NCI-H2107 (cell line): ENCODE results near the gene NELL1.

ENCODE experiments used
- DNase-seq: peaks from one replicate; lab custom pipeline; 2025; lab: John Stamatoyannopoulos, UW

Gene NELL1

GRCh38 chr11:21489416-21490115, 820.2 kb downstream of the NELL1 start:
- no peak for DNase-seq

DNA sequence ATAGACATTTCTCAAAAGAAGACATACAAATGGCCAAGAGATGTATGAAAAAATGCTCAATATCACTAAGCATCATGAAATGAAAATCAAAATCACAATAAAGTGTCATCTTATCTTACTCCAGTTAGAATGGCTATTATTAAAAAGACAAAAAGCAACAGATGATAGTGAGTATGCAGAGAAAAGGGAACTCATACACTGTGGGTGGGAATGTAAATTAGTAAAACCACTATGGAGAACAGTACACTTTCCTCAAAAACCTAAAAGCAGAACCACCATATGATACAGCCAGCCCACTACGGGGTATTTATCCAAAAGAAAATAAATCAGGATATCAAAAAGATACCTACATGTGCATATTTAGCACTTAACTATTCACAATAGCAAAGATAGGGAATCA, 823.5 kb downstream of the NELL1 start:
- DNase-seq = no peak

GRCh38 chr11:21494946-21495345, 825.6 kb downstream of the NELL1 start:
- DNase-seq = no peak

DNA sequence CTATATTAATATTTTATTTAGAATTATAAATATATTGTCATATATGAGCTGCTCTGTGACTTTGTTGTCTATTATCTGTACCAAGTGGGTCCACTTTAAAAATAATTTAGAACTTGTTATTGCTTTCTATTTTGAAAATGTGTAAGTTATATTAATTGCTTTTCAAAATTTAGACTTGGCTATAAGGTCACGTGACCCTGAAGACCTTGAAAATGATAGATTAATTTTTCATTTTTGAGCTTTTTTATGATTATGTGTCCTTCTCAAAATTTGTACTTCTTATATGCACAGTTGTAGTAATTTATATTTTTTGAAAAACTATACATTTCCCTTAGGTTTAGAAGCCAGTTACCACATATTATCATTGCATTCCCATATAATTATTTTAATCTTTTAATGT, 826.5 kb downstream of the NELL1 start:
- no peak for DNase-seq

DNA sequence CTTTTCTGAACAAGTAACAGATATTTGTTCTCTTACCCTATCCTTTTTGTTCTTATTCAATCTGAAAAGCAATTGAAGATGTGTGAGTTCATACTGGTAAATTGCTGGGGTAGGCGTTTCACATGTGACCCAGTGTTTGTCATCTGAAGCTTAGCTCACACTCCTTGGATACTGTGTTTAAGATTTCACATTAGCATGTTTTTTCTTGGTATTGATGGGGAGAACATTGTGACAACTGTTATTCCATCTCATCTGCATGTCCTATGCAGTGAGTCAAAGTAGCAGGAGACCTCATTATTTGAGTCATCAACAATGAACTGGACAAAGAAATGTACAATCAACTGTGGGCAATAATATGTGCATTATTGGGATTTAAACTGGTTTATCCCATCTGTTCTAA, 831.9 kb downstream of the NELL1 start:
- DNase-seq = no peak

- DNase-seq = no peak
These were observed 835.7 kb downstream of the NELL1 start for GRCh38 chr11:21505070-21505469.

DNA sequence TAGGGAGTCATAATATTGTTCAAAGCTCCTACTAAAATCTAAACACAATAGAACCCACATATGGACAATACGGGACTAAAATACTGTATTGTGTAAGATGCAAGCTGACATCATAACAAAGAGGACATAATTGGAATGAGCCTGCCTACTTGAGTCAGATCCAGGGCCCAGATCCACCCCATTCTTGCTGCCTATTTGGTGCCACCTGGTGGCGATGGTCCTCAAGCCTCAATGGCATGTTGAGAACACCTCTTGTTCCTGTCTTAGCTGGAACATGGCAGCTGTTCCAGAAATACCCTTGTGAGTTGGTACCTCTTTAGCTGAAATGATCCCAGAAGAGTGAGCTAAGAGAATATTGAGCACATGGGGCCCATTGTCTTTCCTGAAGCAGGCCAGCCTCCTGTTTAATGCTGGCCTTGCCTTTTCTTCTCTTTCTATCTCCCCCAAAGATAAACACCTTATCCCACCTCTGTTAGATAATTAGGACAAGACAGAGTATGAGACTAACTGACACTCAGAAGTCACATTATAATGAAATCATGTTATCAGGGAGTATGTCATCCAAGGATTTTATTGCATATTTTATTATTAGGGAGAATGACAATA, 842.6 kb downstream of the NELL1 start:
- DNase-seq = no peak

DNA sequence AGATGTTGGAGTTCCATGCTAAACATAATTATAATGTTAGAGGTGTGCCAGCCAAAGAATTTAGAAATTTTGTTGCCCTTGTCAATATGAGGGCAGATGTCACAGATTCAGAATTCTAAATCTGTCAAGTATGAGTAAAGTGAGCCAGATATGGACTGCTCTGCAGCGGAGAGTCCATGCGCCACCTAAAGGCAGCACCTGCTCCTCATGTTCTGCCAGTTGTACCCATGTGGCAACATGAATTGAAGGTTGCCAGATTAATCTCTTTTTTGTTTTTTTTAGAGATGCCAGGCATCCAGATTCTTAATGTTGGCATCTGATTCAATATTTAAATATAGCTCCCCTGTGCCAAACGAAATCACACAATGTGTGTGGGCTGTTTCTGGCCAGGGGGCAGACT, 844.9 kb downstream of the NELL1 start:
- DNase-seq = no peak

DNA sequence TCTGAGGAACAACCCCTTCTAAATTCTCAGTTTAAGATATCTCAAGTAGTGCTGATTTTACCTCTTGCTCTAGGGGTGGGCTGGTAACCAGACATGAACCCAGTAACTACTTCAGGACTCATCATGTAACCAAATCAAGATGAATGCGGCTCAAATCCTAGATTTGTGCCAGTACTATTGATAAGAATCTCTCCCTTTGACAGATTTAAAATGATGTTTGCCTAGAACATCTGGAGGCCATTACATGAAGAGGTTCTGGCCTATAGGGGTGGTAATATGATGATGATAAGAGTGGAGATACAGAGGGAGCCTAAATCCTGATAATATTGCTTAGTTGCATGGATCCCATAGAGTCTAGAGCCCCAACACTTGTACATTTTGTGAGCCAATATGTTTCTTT, 850.9 kb downstream of the NELL1 start:
- no peak for DNase-seq

DNA sequence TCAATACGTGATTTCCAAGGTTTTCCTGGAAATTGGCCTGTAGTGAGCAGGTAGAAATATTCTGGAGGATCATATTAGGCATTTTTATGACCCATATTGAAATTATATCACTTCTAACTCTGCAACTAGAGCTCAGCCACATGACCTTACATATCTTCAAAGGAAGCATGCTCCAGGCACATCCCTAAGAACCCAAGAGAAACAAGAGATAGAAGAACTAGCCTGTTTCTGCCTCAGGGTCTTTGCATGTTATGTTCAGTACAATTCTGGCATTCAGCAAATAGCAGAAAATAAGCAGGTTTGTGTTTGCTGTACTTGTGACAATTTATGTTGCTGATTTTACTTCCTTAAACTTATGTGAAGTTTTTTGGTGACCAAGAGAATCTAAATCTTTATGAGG, 859.8 kb downstream of the NELL1 start:
- no peak for DNase-seq

DNA sequence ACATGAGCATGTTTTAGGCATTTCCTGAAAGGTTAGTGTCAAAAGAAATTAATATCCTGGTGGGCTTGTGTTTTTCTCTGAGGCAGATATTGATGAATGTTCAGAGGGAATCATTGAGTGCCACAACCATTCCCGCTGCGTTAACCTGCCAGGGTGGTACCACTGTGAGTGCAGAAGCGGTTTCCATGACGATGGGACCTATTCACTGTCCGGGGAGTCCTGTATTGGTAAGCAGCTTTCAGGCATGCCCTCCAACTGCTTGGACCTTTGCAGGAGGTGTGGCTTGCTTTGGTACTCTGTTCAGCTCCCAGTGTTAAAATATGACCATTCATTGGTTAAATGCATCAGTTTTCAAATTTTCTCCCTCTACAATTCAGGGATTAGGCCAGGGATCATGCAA, 864.9 kb downstream of the NELL1 start:
- DNase-seq = no peak

DNA sequence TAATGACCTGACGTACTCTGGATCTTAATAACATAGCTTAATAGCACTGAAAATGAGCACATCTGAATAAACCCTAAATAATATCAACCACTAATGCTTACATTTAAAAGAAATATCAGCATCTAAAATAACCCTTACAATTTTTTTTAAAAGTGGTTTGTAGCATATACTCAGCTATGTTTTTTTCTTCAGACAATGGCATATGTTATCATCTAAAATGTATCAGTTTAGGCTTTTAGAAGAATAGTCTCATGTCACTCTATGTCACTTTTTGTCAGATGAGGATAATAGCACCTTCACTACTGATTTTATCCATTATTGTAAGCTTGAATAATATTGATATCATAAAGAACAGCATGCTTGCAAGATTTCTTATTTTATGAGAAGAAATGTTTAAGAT, 868.6 kb downstream of the NELL1 start:
- no peak for DNase-seq

GRCh38 chr11:21541187-21541751, 871.9 kb downstream of the NELL1 start:
- no peak for DNase-seq

DNA sequence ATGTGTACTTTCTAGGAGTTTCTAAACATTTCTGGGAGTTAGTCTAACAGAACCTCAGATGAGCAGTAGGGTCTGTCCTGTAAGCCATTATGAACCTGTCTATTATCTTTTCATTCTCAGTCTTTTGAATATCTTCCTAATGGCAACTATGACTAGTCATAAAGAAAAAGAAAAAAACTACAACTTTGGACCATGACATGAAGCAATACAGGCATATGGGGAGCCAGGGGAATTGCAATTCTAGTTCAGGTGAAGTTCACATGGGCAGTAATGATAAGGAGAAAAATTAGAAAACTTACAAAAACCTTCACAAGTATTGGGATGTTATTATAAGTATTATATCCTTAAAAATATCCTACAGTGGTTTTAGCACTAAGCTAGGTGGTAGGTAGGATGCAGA, 874.5 kb downstream of the NELL1 start:
- DNase-seq = no peak

DNA sequence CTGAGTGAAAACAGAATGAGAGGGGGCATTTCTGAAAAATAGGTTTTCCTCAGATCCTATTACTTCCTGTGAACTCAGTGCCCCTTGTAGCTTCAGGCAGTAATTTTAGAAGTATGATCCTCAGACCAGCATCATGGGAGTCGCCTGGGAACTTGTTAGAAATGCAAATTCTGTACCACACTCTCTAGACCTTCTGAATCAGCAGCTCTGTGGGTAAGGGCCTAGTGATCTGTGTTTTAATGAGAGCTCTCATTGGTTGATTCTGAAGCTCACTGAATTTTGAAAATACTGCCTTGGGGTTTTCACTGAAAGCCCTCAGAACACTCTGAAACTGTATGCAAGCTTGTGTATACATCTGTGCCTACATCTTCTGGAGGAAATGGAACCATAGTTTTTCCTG, 876.3 kb downstream of the NELL1 start:
- no peak for DNase-seq

DNA sequence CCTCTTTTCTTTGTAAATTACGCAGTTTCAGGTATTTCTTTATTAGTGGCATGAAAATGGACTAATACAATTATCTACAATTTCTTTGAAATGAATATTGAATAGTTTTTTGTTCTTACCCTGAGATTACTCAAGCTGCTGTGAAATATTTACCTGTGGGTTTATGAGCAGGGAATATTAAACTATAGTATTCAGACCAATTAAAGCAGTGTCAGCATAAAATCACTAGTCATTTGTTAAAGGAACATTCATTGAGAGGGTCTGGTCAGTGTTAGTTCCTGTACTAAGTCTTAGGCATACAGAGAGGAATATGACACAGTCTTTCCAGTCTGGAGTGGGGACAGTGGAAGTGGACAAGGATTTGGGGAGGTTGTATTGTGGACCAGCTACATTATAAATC, 877.3 kb downstream of the NELL1 start:
- no peak for DNase-seq

DNA sequence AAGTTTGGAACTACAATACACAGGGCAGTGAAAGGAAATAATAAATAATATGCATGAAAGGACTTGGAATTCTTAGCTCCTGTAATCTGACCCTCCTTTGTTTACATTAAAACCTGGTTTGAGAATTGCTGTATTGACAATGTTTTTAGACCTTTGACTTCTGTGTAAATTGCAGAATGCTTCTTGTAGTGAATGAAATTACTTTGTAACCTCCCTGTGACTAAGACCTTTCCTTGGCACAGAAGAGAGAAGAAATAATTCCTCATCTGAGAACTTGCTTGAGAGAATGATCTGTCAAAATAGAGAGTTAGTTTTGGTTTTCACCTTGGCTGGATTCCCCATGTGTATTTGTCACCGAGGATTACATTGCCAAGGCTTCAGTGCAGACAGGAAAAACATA, 883.5 kb downstream of the NELL1 start:
- no peak for DNase-seq

DNA sequence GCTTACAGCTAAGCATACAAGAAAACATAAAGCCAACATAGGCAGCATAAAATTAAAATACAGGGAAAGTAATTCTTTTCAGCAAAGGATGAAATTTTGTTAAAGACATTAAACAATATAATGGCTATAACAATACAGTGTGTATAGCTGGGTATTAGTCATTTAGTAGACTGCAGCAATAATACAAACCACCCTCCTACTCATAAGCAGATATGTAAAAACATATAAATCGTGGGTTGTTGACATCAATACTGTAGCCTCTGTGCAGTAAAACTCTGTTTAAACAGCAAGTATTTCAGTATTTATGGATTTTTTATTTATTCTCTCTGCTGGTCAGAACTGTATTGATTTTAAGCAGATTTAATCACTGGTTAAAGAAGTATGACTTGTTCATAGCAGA, 884.4 kb downstream of the NELL1 start:
- DNase-seq = no peak

- no peak for DNase-seq
These were observed 884.9 kb downstream of the NELL1 start for GRCh38 chr11:21554284-21554683.

GRCh38 chr11:21556926-21557325, 887.5 kb downstream of the NELL1 start:
- DNase-seq = no peak

DNA sequence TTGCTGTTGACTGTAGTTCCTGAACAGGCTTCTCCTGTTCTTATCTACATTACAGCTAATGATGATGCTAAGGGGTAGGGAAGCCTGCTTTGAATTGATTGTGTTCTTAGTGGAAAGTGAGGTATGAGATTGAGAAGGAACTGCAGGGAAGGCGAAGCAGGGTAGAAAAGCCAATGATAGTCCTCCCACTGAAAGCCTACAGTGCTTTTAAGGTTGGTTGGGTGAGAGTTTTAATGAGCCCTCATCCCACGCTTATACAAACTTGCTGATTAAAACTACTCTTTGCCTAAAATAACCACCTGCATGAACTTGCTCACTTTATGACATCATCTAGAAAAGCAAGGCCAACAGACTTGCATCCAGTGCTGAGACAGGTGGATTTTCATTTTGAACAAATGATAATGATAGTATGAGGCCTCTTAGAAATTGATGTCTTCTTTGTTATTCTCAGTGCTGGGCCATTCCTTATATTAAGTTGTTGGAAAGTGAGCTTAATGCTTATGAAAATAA, 891.1 kb downstream of the NELL1 start:
- no peak for DNase-seq

DNA sequence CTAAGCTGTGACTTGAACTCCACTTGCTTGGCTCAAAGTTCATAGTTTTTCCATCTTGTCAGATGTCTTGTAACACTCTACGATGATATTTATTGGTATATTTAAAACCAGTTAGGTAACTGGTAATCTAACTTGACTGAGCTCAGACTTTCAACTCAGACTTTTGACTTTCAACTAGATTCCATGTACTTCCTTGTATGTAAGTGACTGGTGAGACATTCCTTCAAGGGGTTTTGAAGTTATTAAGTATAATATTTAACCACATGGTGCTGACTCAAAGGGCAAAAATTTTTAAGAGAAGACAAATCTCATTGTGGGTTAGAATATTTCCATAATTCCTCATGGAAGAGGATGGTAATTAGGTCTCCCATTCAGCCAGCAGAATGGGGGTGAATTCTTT, 892.2 kb downstream of the NELL1 start:
- no peak for DNase-seq

- DNase-seq = no peak
These were observed 894.7 kb downstream of the NELL1 start for GRCh38 chr11:21564095-21564494.
